ENCODE results near the gene TRIO. TPM values are rescaled to one million over a fixed set of nuclear protein-coding genes. Genes with fewer than 3 reads are reported as not detected.

Gene TRIO
- total and polyA plus RNA-seq, 2 of the 8 experiments (the other 6 are each of a cell fraction or from before 2014, with no cell fraction given), result 35.1 to 69.1 TPM

DNA sequence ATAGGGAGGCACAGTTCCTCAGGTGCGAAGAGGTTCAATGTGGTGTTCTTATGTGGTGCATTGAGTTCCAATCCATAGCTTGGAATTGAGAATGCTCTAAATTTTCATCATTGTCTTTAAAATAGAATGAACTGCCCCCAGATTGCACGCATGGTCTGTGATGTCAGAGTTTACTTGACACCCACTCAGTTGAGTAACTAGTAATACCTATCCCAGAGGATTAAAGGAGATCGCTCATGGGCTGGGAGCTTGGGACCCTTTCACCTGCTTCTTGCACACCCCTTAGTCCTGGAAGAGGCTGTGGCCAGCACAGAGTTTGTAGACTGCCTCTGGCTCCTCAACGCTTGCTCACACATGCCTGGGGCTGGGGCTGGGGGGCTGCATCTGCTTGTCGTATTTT, 343.3 kb downstream of the TRIO start:
- Histone ChIP-seq H2BK20ac (ENCODE audit: low read length) (no peak overlapping the region), H3K36me3 (ENCODE audit: control insufficient read depth in 2 of 4, insufficient read depth in 4 of 4, low read length in 3 of 4) (peaks cover 5 to 39% (median 25%) of the 10 kb centered on the region in 4 experiments; a peak in 7 of 8 replicates), H3K4me2 (ENCODE audit: insufficient read depth in 1 of 2, low read depth in 2 of 2, low read length in 2 of 2) (no peak overlapping the region), H3K14ac (ENCODE audit: insufficient read length) (no peak overlapping the region), H3K27me3 (replicated peaks in 1 of 4; ENCODE audit: control insufficient read depth in 3 of 4, extremely low read depth in 1 of 4, insufficient read depth in 3 of 4, low read length in 3 of 4) (no peaks in the 10 kb centered on the region), H3K27ac (ENCODE audit: low read depth, low read length) (no peak overlapping the region), H4K5ac (ENCODE audit: insufficient read length, low read depth, low read length) (no peak overlapping the region), H4K8ac (ENCODE audit: extremely low read depth, insufficient read depth, low read length) (no peak overlapping the region), H4K20me1 (replicated peaks in 1 of 2; ENCODE audit: control insufficient read depth in 1 of 2, insufficient read depth in 2 of 2, low read length in 2 of 2) (peaks cover 0 to 4% of the 10 kb centered on the region in 2 experiments), H3K9me3 (ENCODE audit: insufficient read depth in 2 of 2, low read depth in 1 of 2, low read length in 1 of 2) (no peaks in the 10 kb centered on the region), H3K23me2 (ENCODE audit: low read depth, low read length) (peaks cover 5% of the 10 kb centered on the region; the same call in 1 of the 2 replicates), H2BK5ac (ENCODE audit: low read depth, low read length) (no peak overlapping the region), H3K79me1 (ENCODE audit: low read depth, low read length) (no peaks in the 10 kb centered on the region; the same call in 1 of the 2 replicates), H3K56ac (replicated peaks; ENCODE audit: insufficient read length, low read depth, low read length) (no peak overlapping the region), H2BK12ac (ENCODE audit: low read depth, low read length) (no peak overlapping the region), H3K4me3 (ENCODE audit: extremely low read depth in 1 of 4, insufficient read depth in 2 of 4, low read depth in 3 of 4, low read length in 4 of 4) (no peak overlapping the region), H3K23ac (ENCODE audit: insufficient read length) (no peak overlapping the region), H4K91ac (replicated peaks; ENCODE audit: insufficient read length, low read length) (no peak overlapping the region), H3K79me2 (ENCODE audit: control insufficient read depth in 1 of 2, insufficient read depth in 2 of 2, low read length in 2 of 2) (no peaks in the 10 kb centered on the region), H2BK120ac (replicated peaks; ENCODE audit: low read depth, low read length) (no peak overlapping the region), H2AK5ac (ENCODE audit: low read depth, low read length) (no peak overlapping the region), H3K4me1 (replicated peaks in 1 of 4; ENCODE audit: control insufficient read depth in 3 of 4, insufficient read depth in 4 of 4, low read length in 3 of 4) (no peaks in the 10 kb centered on the region), H2BK15ac (ENCODE audit: low read length) (no peak overlapping the region), H3K9ac (replicated peaks in 1 of 4; ENCODE audit: extremely low read depth in 1 of 4, low read depth in 3 of 4, low read length in 3 of 4) (no peak overlapping the region), H3K18ac (ENCODE audit: extremely low read depth, low read length) (no peak overlapping the region), H3K4ac (replicated peaks; ENCODE audit: insufficient read length, low read depth, low read length) (no peak overlapping the region), H2AFZ (ENCODE audit: low read length) (no peak overlapping the region)
- FAIRE-seq (no peak), DNase-seq (ENCODE audit: low read depth in 1 of 2, low spot score in 2 of 2) (no peak)
- 89% methylated on average over 5 of the region's 5 CpGs; no CpG with 5 or more reads in 1 of the 2 experiments for WGBS, 2 experiments (ENCODE audit: extremely low coverage in 1 of 2, insufficient coverage in 1 of 2, insufficient read length in 1 of 2, insufficient replicate concordance in 2 of 2, low coverage in 1 of 2, low lambda C conversion rate in 2 of 2, missing lambda C conversion rate in 1 of 2)
- ChIA-PET CTCF (ENCODE audit: partially characterized antibody) (interaction anchor here (1.3 to 1.6 kb wide), 4 partner anchors 19 to 162 kb away, joined by 3 to 5 read pairs (median 4); no protein-coding TSS in a partner anchor), POLR2A (ENCODE audit: partially characterized antibody) (no interaction called here)
- TF ChIP-seq SIN3A (conservative IDR thresholded peaks at IDR 0.05 in 1 of 2, IDR thresholded peaks at IDR 0.05 in 1 of 2; ENCODE audit: low read depth in 1 of 2, low read length in 2 of 2), result no peak
- no peak for TF ChIP-seq NANOG (IDR thresholded peaks at IDR 0.05; ENCODE audit: insufficient read depth, low read depth, low read length, poor library complexity, severe bottlenecking)
- no peak for TF ChIP-seq CBX8 (IDR thresholded peaks at IDR 0.05; ENCODE audit: borderline replicate concordance, low read depth, low read length)
- TF ChIP-seq, protein P1, sequence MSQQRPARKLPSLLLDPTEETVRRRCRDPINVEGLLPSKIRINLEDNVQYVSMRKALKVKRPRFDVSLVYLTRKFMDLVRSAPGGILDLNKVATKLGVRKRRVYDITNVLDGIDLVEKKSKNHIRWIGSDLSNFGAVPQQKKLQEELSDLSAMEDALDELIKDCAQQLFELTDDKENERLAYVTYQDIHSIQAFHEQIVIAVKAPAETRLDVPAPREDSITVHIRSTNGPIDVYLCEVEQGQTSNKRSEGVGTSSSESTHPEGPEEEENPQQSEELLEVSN (IDR thresholded peaks at IDR 0.05), result no peak
- no peak for TF ChIP-seq BCL11A (IDR thresholded peaks at IDR 0.05; ENCODE audit: low read depth in 2 of 2, low read length in 2 of 2)
- TF ChIP-seq JUN (IDR thresholded peaks at IDR 0.05; ENCODE audit: low read depth, low read length), result no peak
- TF ChIP-seq CBX5 (IDR thresholded peaks at IDR 0.05; ENCODE audit: low read depth, low read length), result no peak
- TF ChIP-seq SAP30 (IDR thresholded peaks at IDR 0.05; ENCODE audit: insufficient read depth, insufficient replicate concordance, low read length), result no peak
- TF ChIP-seq TEAD4 (IDR thresholded peaks at IDR 0.05; ENCODE audit: low read depth, low read length), result no peak
- TF ChIP-seq, protein P2, sequence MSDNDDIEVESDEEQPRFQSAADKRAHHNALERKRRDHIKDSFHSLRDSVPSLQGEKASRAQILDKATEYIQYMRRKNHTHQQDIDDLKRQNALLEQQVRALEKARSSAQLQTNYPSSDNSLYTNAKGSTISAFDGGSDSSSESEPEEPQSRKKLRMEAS (IDR thresholded peaks at IDR 0.05), result no peak
- no peak for TF ChIP-seq TCF12 (IDR thresholded peaks at IDR 0.05; ENCODE audit: low read depth, low read length)
- TF ChIP-seq SP4 (IDR thresholded peaks at IDR 0.05; ENCODE audit: low read length), result no peak
